ENCODE data around the gene MAT1A. TPM values are rescaled to one million over a fixed set of nuclear protein-coding genes. Genes with fewer than 3 reads are reported as not detected.

MAT1A gene
- total and polyA plus RNA-seq, 2 experiments from 2014 or later, result 0.97 to 8.0 TPM

- no peak for DNase-seq (ENCODE audit: low spot score)
- TF ChIP-seq JUNB (IDR thresholded peaks at IDR 0.05; ENCODE audit: unreplicated experiment), result no peak
- no peak for TF ChIP-seq ZNF331 (CRISPR knock-in tag; IDR thresholded peaks at IDR 0.05; ENCODE audit: low read depth)
- TF ChIP-seq ZNF462 (CRISPR knock-in tag; IDR thresholded peaks at IDR 0.05), result no peak
- TF ChIP-seq STAT1 (IDR thresholded peaks at IDR 0.05; ENCODE audit: unreplicated experiment), result no peak
- TF ChIP-seq NANOG (IDR thresholded peaks at IDR 0.05; ENCODE audit: borderline replicate concordance), result no peak
- no peak for TF ChIP-seq ZNF114 (CRISPR knock-in tag; IDR thresholded peaks at IDR 0.05)
- no peak for TF ChIP-seq POLR2AphosphoS5 (IDR thresholded peaks at IDR 0.05; ENCODE audit: low read depth)
- no peak for TF ChIP-seq ETS1 (IDR thresholded peaks at IDR 0.05)
- TF ChIP-seq, protein P1, sequence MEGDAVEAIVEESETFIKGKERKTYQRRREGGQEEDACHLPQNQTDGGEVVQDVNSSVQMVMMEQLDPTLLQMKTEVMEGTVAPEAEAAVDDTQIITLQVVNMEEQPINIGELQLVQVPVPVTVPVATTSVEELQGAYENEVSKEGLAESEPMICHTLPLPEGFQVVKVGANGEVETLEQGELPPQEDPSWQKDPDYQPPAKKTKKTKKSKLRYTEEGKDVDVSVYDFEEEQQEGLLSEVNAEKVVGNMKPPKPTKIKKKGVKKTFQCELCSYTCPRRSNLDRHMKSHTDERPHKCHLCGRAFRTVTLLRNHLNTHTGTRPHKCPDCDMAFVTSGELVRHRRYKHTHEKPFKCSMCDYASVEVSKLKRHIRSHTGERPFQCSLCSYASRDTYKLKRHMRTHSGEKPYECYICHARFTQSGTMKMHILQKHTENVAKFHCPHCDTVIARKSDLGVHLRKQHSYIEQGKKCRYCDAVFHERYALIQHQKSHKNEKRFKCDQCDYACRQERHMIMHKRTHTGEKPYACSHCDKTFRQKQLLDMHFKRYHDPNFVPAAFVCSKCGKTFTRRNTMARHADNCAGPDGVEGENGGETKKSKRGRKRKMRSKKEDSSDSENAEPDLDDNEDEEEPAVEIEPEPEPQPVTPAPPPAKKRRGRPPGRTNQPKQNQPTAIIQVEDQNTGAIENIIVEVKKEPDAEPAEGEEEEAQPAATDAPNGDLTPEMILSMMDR (conservative IDR thresholded peaks at IDR 0.05; ENCODE audit: low read depth in 2 of 2), result no peak
- no peak for TF ChIP-seq CREB1 (CRISPR knock-in tag; IDR thresholded peaks at IDR 0.05; ENCODE audit: low read depth)
- no peak for TF ChIP-seq EZH2 (IDR thresholded peaks at IDR 0.05; ENCODE audit: low read depth, unreplicated experiment)
- TF ChIP-seq, protein P2, sequence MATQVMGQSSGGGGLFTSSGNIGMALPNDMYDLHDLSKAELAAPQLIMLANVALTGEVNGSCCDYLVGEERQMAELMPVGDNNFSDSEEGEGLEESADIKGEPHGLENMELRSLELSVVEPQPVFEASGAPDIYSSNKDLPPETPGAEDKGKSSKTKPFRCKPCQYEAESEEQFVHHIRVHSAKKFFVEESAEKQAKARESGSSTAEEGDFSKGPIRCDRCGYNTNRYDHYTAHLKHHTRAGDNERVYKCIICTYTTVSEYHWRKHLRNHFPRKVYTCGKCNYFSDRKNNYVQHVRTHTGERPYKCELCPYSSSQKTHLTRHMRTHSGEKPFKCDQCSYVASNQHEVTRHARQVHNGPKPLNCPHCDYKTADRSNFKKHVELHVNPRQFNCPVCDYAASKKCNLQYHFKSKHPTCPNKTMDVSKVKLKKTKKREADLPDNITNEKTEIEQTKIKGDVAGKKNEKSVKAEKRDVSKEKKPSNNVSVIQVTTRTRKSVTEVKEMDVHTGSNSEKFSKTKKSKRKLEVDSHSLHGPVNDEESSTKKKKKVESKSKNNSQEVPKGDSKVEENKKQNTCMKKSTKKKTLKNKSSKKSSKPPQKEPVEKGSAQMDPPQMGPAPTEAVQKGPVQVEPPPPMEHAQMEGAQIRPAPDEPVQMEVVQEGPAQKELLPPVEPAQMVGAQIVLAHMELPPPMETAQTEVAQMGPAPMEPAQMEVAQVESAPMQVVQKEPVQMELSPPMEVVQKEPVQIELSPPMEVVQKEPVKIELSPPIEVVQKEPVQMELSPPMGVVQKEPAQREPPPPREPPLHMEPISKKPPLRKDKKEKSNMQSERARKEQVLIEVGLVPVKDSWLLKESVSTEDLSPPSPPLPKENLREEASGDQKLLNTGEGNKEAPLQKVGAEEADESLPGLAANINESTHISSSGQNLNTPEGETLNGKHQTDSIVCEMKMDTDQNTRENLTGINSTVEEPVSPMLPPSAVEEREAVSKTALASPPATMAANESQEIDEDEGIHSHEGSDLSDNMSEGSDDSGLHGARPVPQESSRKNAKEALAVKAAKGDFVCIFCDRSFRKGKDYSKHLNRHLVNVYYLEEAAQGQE (IDR thresholded peaks at IDR 0.05; ENCODE audit: unreplicated experiment), result no peak
- no peak for TF ChIP-seq EZH2phosphoT487 (IDR thresholded peaks at IDR 0.05; ENCODE audit: unreplicated experiment)
- ATAC-seq, result no peak
Measured at GRCh38 chr10:80318742-80319141, 29.3 kb upstream of the MAT1A start.

More at GRCh38 chr10:80318742-80319141, 29.3 kb upstream of the MAT1A start:
- peaks cover 4% of the 10 kb centered on the region; the same call in 2 of the 3 replicates for H3K4me1 Mint-ChIP-seq
- Histone ChIP-seq H4K20me1 (replicated peaks; ENCODE audit: insufficient read depth) (no peaks in the 10 kb centered on the region), H3K4me3 (no peak overlapping the region), H3K9me2 (ENCODE audit: insufficient read depth) (no peaks in the 10 kb centered on the region), H3F3A (replicated peaks; ENCODE audit: low read depth) (no peaks in the 10 kb centered on the region), H3K27ac (ENCODE audit: low read depth) (no peak overlapping the region), H3K36me3 (ENCODE audit: insufficient read depth) (no peaks in the 10 kb centered on the region), H3K27me3 (ENCODE audit: insufficient read depth) (no peaks in the 10 kb centered on the region), H2AFZ (no peak overlapping the region), H3K79me2 (replicated peaks; ENCODE audit: insufficient read depth) (no peaks in the 10 kb centered on the region), H3K4me1 (ENCODE audit: insufficient read depth) (no peaks in the 10 kb centered on the region), H3K4me2 (no peak overlapping the region)
- H3K4me3 Mint-ChIP-seq, result no peak overlapping the region
- H3K9me3 Mint-ChIP-seq, result no peaks in the 10 kb centered on the region; the same call in 2 of the 3 replicates
- H3K27ac Mint-ChIP-seq, result no peak overlapping the region
- no peaks in the 10 kb centered on the region for H3K36me3 Mint-ChIP-seq (ENCODE audit: low read depth)
- no peaks in the 10 kb centered on the region for H3K27me3 Mint-ChIP-seq (ENCODE audit: insufficient read depth, low read depth, poor library complexity)
